Common myeloid progenitor, CD34-positive (primary cell): ENCODE results near the gene CCNG2.

ENCODE experiments used
- CTCF ChIA-PET: fragments of 350-600 bp; sonication (Branson Sonifier 250); formaldehyde crosslinking; loops from one replicate; lab custom pipeline; 2021; ENCODE audit warnings: antibody characterized with exemption; lab: Charles Lee
- POLR2A ChIA-PET: fragments of 350-600 bp; sonication (Branson Sonifier 250); formaldehyde crosslinking; loops from one replicate; lab custom pipeline; 2021; ENCODE audit warnings: antibody characterized with exemption; lab: Charles Lee
- DNase-seq, 3 donors: peaks; one replicate each; pipeline versions ENCODE4 v3.0.0 to v3.0.0-alpha.2; 2013
- H3K27ac ChIP-seq, 2 experiments: 1 replicate in 1 of 2; 2 replicates in 1 of 2; pipeline ENCODE4 v1.7.0; 2013; ENCODE audit warnings: inconsistent platforms in 2 of 2, low read length in 2 of 2, mild to moderate bottlenecking in 2 of 2, low read depth in 1 of 2, moderate library complexity in 1 of 2; ENCODE audit not compliant: severe bottlenecking in 2 of 2, insufficient read depth in 1 of 2, poor library complexity in 1 of 2
- H3K27me3 ChIP-seq, 5 experiments: replicated peaks in 2 of 5; 1 replicate in 3 of 5; 2 replicates in 2 of 5; pipeline versions ENCODE4 v1.6.1 to v1.7.0; 2013; ENCODE audit warnings: low read length in 4 of 5, mild to moderate bottlenecking in 2 of 5, moderate library complexity in 2 of 5, inconsistent platforms in 1 of 5; ENCODE audit not compliant: insufficient read depth in 5 of 5, control insufficient read depth in 4 of 5
- H3K36me3 ChIP-seq, 4 experiments: 1 replicate in 2 of 4; 2 replicates in 2 of 4; pipeline versions ENCODE4 v1.6.1 to v1.7.0; 2013; ENCODE audit warnings: low read length in 3 of 4, control low read depth in 1 of 4, mild to moderate bottlenecking in 1 of 4; ENCODE audit not compliant: control insufficient read depth in 4 of 4, insufficient read depth in 4 of 4
- H3K4me1 ChIP-seq, 4 experiments: 1 replicate in 3 of 4; 2 replicates in 1 of 4; pipeline versions ENCODE4 v1.6.1 to v1.7.1; 2013; ENCODE audit warnings: low read length in 3 of 4, mild to moderate bottlenecking in 3 of 4, control low read depth in 1 of 4, inconsistent platforms in 1 of 4, moderate library complexity in 1 of 4; ENCODE audit not compliant: control insufficient read depth in 4 of 4, insufficient read depth in 4 of 4; ENCODE audit errors: control extremely low read depth in 1 of 4
- H3K4me3 ChIP-seq, 7 experiments: 1 replicate in 4 of 7; 2 replicates in 3 of 7; pipeline versions ENCODE4 v1.5.1 to v1.7.0; 2013; ENCODE audit warnings: mild to moderate bottlenecking in 7 of 7, low read length in 6 of 7, moderate library complexity in 6 of 7, inconsistent platforms in 2 of 7, low read depth in 2 of 7, control low read depth in 1 of 7; ENCODE audit not compliant: insufficient read depth in 4 of 7, control insufficient read depth in 1 of 7; ENCODE audit errors: extremely low read depth in 1 of 7
- H3K9me3 ChIP-seq, 5 experiments: 1 replicate in 4 of 5; 2 replicates in 1 of 5; pipeline versions ENCODE4 v1.6.1 to v1.7.1; 2013; ENCODE audit warnings: low read length in 4 of 5, mild to moderate bottlenecking in 2 of 5, inconsistent platforms in 1 of 5, low read depth in 1 of 5, moderate library complexity in 1 of 5; ENCODE audit not compliant: control insufficient read depth in 4 of 5, insufficient read depth in 2 of 5; ENCODE audit errors: control extremely low read depth in 1 of 5
- WGBS: methylation state at CpG from one replicate; pipeline ENCODE4 v1.1.5; 2013; ENCODE audit not compliant: insufficient coverage; 5-methylcytosine and 5-hydroxymethylcytosine counted together

The CCNG2 gene

DNA sequence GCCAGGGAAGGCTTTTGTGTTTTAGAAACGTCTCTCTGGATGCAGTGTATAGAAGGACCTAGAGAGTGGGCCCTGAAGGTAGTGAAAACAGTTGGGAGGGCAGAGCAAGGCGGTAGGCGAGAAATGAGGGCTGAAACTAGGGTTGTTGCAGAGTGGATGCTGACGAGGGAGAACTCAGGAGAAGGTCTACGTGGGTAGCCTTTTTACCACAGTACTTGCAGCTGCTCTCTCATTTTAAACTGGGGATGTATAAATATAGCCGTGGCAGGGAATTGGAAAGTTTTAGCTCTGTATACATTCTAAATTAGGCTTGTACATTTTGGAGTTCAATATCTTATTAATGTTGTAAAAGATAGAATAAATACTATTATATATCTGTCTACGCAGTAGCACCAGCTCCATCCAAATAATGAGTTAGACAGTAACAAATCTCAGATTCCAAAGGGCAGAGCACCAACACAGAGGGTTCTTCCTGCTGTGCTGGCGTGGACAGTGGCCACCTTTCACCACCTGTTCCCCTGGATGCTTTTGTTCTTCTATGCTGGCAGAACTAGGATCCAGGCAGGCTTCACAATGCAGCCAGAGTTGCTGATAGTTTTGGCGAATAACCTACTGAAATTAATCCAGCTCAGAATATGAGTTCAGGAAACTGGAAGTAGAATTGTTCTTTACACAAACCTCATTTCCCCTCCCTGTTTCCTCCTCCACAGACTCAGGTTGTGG, 31.7 kb downstream of the CCNG2 start:
- CTCF ChIA-PET: interaction anchor here (0.7 to 5.3 kb wide), 4 partner anchors 14 to 144 kb away, joined by 3 to 44 read pairs (median 5); no protein-coding TSS in a partner anchor
- H3K27me3 ChIP-seq: no peaks in the 10 kb centered on the region
- H3K27ac ChIP-seq: no peak overlapping the region
- H3K4me1 ChIP-seq: peaks cover 0 to 13% (median 5%) of the 10 kb centered on the region in 4 experiments
- no peaks in the 10 kb centered on the region for H3K9me3 ChIP-seq
- no peak overlapping the region for H3K4me3 ChIP-seq
- no peaks in the 10 kb centered on the region for H3K36me3 ChIP-seq
- DNase-seq: no peak
- 87% methylated on average over 5 of the region's 9 CpGs for WGBS
- POLR2A ChIA-PET: no interaction called here

DNA sequence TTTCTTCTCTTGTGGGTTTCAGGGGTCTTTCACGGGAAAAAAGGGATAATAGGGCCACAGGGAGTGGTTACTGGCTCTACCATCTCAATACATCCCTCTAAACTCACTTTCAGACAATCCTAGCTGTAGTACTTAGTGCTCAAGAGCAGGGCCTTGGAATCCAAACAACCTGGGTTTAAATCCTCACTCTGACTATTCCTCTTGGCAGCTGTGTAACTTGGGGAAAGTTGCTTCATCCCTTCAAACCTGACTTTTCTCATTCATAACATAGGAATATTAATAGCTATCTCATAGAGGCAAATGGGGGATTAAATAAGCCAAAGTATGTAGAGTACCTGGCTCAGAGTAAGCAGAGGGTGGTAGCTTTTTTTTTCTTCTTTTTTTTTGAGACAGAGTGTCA, 32.4 kb downstream of the CCNG2 start:
- Histone ChIP-seq H3K9me3 (no peaks in the 10 kb centered on the region), H3K27me3 (no peaks in the 10 kb centered on the region), H3K27ac (no peak overlapping the region), H3K4me1 (peaks cover 5 to 20% (median 13%) of the 10 kb centered on the region in 4 experiments), H3K4me3 (no peak overlapping the region), H3K36me3 (no peaks in the 10 kb centered on the region)
- ChIA-PET CTCF (interaction anchor here (0.7 to 5.3 kb wide), 6 partner anchors 9 to 145 kb away, joined by 3 to 44 read pairs (median 4); no protein-coding TSS in a partner anchor), POLR2A (no interaction called here)
- no peak for DNase-seq
- WGBS: no CpG with 5 or more reads among the region's 1 CpG

DNA sequence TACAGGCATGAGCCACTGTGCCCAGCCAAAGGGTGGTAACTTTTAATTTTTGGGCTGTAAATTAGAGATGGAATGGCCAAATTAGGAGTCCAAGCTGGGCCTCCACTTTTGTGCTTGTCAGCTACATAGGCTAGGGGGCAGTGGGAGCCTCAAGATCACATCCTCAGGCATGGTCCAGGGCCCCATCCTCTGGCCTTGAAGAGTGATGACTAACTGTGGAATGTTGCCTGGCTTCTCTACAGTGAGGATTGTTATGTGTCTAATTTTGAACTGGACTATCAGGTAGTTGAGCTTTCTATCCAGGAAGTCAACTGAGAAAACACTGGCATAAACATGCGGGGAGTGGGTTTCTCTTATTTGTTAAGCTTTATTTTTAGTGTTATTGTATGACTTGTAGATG, 33.0 kb downstream of the CCNG2 start:
- DNase-seq: no peak
- Histone ChIP-seq H3K9me3 (no peaks in the 10 kb centered on the region), H3K27ac (no peak overlapping the region), H3K36me3 (no peaks in the 10 kb centered on the region), H3K27me3 (no peaks in the 10 kb centered on the region), H3K4me1 (peaks cover 11 to 27% (median 17%) of the 10 kb centered on the region in 4 experiments), H3K4me3 (no peak overlapping the region)
- 100% methylated on average over 1 of the region's 1 CpG for WGBS
- ChIA-PET CTCF (interaction anchor here (1.0 to 5.3 kb wide), 4 partner anchors 10 to 145 kb away, joined by 3 to 44 read pairs (median 4); no protein-coding TSS in a partner anchor), POLR2A (no interaction called here)

DNA sequence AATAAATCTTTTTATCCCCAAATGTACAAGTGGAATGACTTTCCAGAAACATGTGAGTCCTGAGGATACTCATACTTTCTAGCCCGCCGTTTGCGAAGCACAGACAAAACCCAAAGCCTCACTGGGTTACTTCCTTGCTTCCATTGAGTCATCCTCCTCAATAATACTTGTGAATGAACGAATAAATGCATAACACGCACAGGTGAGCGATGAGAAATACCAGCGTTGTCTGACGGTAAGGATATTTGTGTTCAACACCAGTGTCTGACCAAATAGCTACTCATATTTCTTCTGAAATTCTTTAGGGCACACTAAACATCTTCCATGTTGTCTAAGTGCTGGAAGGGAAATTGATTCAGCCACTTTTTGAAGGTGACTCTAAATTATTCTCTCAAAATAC, 36.0 kb downstream of the CCNG2 start:
- WGBS: 94% methylated on average over 7 of the region's 8 CpGs
- Histone ChIP-seq H3K27me3 (no peaks in the 10 kb centered on the region), H3K4me3 (peak overlapping the region in 5 of 7 experiments; percentile 54 to 75 (median 62)), H3K4me1 (peaks cover 13 to 43% (median 22%) of the 10 kb centered on the region in 4 experiments), H3K27ac (no peak overlapping the region), H3K36me3 (no peaks in the 10 kb centered on the region), H3K9me3 (no peaks in the 10 kb centered on the region)
- DNase-seq: no peak
- POLR2A ChIA-PET: interaction anchor here (0.9 to 1.9 kb wide), 2 partner anchors 36 to 146 kb away, joined by 3 to 8 read pairs; partner anchors contain the start of gene CCNG2
- CTCF ChIA-PET: interaction anchor here (0.6 to 18.9 kb wide), 8 partner anchors 9 to 144 kb away, joined by 3 to 364 read pairs (median 4); no protein-coding TSS in a partner anchor

DNA sequence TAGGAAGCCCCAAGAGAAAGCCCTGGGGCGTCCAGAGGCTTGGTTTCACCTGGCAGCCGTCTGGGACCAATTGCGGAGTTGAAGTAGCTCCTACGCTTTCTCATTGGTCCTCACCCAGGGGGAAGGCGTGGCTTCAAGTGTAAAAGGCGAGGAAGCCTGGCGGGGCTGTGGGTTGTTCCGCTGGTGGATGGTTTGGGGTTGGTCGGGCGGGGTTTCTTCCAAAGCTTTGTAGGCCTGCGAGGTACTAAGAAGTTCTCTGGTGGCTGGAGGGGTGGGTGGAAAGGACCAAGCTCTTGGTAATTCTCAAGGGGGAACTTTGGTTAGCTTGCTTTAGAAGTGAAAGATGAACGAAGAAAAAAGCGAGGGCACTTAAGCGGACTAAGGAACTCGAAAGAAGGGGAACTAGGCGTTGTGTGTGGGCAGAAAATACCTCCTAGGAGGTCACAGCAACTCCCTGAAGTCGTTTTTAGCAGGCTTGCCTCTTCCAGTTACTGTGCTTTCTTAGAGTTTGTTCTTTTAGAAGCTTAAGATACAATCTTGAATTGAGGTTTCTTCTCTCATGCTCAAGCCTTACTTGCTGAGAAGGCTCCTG, 36.6 kb downstream of the CCNG2 start:
- Histone ChIP-seq H3K9me3 (no peaks in the 10 kb centered on the region), H3K4me1 (peaks cover 13 to 41% (median 22%) of the 10 kb centered on the region in 4 experiments), H3K36me3 (no peaks in the 10 kb centered on the region), H3K4me3 (peak overlapping the region in 6 of 7 experiments; percentile 52 to 75 (median 60)), H3K27me3 (no peaks in the 10 kb centered on the region), H3K27ac (peak overlapping the region in 1 of 2 experiments; percentile 78)
- 0% methylated on average over 13 of the region's 17 CpGs for WGBS
- DNase-seq: peak; percentile 85 to 91 (median 90)
- ChIA-PET POLR2A (interaction anchor here (0.9 to 1.9 kb wide), 3 partner anchors 36 to 147 kb away, joined by 3 to 8 read pairs (median 3); partner anchors contain the start of gene CCNG2), CTCF (interaction anchor here (0.6 to 18.9 kb wide), 9 partner anchors 8 to 144 kb away, joined by 3 to 364 read pairs (median 3); no protein-coding TSS in a partner anchor)

DNA sequence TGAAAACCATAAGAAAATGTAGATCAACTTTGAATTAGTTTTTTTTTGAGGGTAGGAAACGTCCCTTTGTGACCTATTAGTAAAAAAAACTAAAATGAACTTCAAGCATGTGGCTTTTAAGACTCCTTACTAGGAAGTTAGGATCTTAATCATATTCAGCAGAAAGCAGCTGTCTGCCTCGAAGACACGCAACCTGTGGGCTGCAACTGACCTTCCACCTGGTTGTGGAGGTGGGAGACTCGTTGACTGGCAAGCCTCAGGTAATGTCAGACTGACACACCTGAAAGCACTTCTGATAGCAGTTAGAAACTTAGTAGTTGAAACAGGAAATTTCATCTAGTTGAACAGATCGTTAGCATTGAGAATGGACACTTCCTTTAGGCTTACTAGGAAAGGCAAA, 37.4 kb downstream of the CCNG2 start:
- ChIA-PET CTCF (interaction anchor here (1.0 to 18.9 kb wide), 8 partner anchors 8 to 145 kb away, joined by 3 to 364 read pairs (median 4); no protein-coding TSS in a partner anchor), POLR2A (interaction anchor here (0.9 to 1.9 kb wide), 2 partner anchors 37 to 94 kb away, joined by 3 to 8 read pairs; partner anchors contain the start of gene CCNG2)
- H3K4me3 ChIP-seq: peak overlapping the region in 3 of 7 experiments; percentile 54 to 74 (median 58)
- no peaks in the 10 kb centered on the region for H3K9me3 ChIP-seq
- H3K36me3 ChIP-seq: no peaks in the 10 kb centered on the region
- DNase-seq: peak in 1 of 3 donors; percentile 10
- 21% methylated on average over 3 of the region's 5 CpGs for WGBS
- H3K27ac ChIP-seq: peak overlapping the region in 1 of 2 experiments; percentile 78
- peaks cover 13 to 36% (median 22%) of the 10 kb centered on the region in 4 experiments for H3K4me1 ChIP-seq
- no peaks in the 10 kb centered on the region for H3K27me3 ChIP-seq
